Measurements from ENCODE around the gene ASPM.

The ASPM gene

GRCh38 chr1:197063212-197063611 is 83.3 kb downstream of the ASPM start:
- intact Hi-C loops (cut with DNase I; ENCODE audit: low total_unique reads): no loop called here
- no peak for DNase-seq
- no peak overlapping the region for H3K27ac ChIP-seq
- H3K9me3 ChIP-seq: no peaks in the 10 kb centered on the region
- H3K4me3 ChIP-seq: no peak overlapping the region
- H3K27me3 ChIP-seq: no peaks in the 10 kb centered on the region
- no peaks in the 10 kb centered on the region for H3K36me3 ChIP-seq
- H3K4me1 ChIP-seq: no peaks in the 10 kb centered on the region
- TF ChIP-seq CTCF (IDR thresholded peaks at IDR 0.05): no peak

GRCh38 chr1:197062692-197063091 is 83.8 kb downstream of the ASPM start:
- no peaks in the 10 kb centered on the region for H3K9me3 ChIP-seq
- no peaks in the 10 kb centered on the region for H3K27me3 ChIP-seq
- H3K4me3 ChIP-seq: no peak overlapping the region
- intact Hi-C loops (cut with DNase I; ENCODE audit: low total_unique reads): no loop called here
- no peak overlapping the region for H3K27ac ChIP-seq
- no peak for DNase-seq
- no peaks in the 10 kb centered on the region for H3K4me1 ChIP-seq
- TF ChIP-seq CTCF (IDR thresholded peaks at IDR 0.05): no peak
- no peaks in the 10 kb centered on the region for H3K36me3 ChIP-seq

- H3K27me3 ChIP-seq: no peaks in the 10 kb centered on the region
- intact Hi-C loops (cut with DNase I; ENCODE audit: low total_unique reads): no loop called here
- H3K4me1 ChIP-seq: no peaks in the 10 kb centered on the region
- H3K4me3 ChIP-seq: no peak overlapping the region
- no peak for DNase-seq
- no peaks in the 10 kb centered on the region for H3K36me3 ChIP-seq
- H3K9me3 ChIP-seq: no peaks in the 10 kb centered on the region
- TF ChIP-seq CTCF (IDR thresholded peaks at IDR 0.05): no peak
- no peak overlapping the region for H3K27ac ChIP-seq
Measured at GRCh38 chr1:197049100-197049499, 97.4 kb downstream of the ASPM start.

- Histone ChIP-seq H3K36me3 (no peaks in the 10 kb centered on the region), H3K9me3 (no peaks in the 10 kb centered on the region), H3K4me1 (no peaks in the 10 kb centered on the region), H3K4me3 (no peak overlapping the region), H3K27ac (no peak overlapping the region), H3K27me3 (no peaks in the 10 kb centered on the region)
- intact Hi-C loops (cut with DNase I; ENCODE audit: low total_unique reads): no loop called here
- DNase-seq: no peak
- no peak for TF ChIP-seq CTCF (IDR thresholded peaks at IDR 0.05)
Measured at GRCh38 chr1:197042676-197043341, 103.7 kb downstream of the ASPM start.

- no peak for TF ChIP-seq CTCF (IDR thresholded peaks at IDR 0.05)
- Histone ChIP-seq H3K27ac (no peak overlapping the region), H3K4me1 (no peaks in the 10 kb centered on the region), H3K36me3 (no peaks in the 10 kb centered on the region), H3K9me3 (no peaks in the 10 kb centered on the region), H3K27me3 (no peaks in the 10 kb centered on the region), H3K4me3 (no peak overlapping the region)
- intact Hi-C loops (cut with DNase I; ENCODE audit: low total_unique reads): no loop called here
- DNase-seq: no peak
Measured at GRCh38 chr1:197041486-197042353, 104.7 kb downstream of the ASPM start.

Measured in tibial artery (tissue), 4 donors.